GM21528 (cell line): ENCODE measurements around the gene GRXCR2.
"Not testable (repeated sequence)": the region's sequence is repeated elsewhere in the genome, so short reads cannot be mapped to it uniquely, and the experiment has no call there.

Source experiments
- ATAC-seq: cut with Tn5 transposase; IDR thresholded peaks from one replicate; pipeline ENCODE4 v1.9.1; 2021; ENCODE audit warnings: mild to moderate bottlenecking, moderate library complexity; ENCODE audit not compliant: unreplicated experiment, low FRiP score

GRXCR2 gene

DNA sequence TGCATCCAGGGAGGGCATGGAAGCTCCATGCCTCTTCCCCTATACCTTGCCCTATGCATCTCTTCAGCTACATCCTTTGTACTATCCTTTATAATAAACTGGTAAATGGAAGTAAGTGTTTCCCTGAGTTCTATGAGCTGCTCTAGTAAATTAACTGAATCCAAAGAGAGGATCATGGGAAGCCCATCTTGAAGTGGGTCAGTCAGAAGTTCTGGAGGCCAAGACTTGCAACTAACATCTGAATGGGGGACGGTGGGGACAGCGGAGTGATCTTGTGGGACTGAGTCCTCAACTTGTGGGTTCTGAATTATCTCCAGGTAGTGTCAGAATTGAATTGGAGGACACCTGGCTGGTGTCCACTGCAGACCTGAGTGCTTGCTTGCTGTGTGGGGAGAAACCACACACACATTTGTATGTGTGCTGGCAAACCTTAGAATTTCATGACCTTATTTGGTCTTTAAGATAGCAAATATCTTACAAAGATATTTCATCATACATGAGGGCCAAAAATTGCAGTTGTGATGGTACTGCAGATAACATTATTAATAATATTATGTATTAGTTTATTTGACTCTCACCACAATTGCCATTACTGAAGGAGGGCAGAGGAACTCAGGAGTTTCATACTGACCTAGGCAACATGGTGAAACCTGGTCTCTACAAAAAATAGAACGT, 32.2 kb downstream of the GRXCR2 start:
- no peak for ATAC-seq

DNA sequence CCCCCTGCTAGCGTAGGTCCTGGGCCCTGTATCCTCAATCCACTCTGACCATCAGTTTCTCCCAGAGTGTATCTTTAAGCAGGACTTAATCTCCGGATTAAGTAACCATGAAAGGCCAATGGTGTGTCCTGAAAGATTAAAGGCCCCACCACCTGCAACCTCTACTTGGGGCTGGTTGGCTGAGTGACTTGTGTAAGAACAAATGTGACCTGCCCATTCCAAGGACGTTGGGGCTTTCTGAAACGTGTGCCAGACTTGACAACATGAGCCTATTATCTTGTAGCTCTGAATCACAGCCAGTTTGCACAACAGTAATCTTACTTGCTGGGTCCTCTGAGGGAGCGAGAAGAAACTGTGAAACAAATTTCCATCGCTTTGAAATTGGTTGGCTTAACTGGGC, 34.5 kb downstream of the GRXCR2 start:
- no peak for ATAC-seq

DNA sequence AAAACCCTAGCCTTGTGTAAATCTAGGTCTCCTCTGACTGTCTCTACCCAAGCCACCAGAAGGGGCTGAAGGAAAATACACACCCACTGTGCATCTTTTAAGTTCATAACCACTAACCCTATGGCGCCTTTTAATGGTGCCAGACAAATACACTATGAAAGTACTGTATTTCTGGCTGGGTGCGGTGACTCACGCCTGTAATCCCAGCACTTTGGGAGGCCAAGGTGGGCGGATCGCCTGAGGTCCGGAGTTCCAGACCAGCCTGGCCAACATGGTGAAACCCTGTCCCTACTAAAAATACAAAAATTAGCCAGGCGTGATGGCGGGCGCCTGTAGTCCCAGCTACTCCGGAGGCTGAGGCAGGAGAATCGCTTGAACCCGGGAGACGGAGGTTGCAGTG, 36.6 kb downstream of the GRXCR2 start:
- ATAC-seq, result not testable (repeated sequence)

DNA sequence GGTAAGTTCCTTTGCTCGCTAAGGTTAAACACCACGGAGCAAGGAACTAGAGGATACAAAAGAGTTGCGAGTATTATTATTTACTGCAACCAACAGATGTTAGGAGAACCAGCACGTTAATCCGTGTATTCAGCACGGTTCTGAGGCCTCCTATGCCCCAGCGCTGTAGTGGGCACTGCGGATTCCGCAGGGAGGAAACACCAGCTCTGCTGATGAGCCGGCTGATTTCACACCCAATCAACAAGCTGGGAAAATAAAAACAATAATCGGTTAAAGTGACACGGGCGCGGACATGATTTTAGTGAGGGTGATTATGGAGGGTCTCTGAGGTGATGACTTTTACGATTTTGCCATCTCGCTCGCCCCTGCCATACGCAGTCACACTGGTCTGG, 37.0 kb downstream of the GRXCR2 start:
- ATAC-seq, result no peak

DNA sequence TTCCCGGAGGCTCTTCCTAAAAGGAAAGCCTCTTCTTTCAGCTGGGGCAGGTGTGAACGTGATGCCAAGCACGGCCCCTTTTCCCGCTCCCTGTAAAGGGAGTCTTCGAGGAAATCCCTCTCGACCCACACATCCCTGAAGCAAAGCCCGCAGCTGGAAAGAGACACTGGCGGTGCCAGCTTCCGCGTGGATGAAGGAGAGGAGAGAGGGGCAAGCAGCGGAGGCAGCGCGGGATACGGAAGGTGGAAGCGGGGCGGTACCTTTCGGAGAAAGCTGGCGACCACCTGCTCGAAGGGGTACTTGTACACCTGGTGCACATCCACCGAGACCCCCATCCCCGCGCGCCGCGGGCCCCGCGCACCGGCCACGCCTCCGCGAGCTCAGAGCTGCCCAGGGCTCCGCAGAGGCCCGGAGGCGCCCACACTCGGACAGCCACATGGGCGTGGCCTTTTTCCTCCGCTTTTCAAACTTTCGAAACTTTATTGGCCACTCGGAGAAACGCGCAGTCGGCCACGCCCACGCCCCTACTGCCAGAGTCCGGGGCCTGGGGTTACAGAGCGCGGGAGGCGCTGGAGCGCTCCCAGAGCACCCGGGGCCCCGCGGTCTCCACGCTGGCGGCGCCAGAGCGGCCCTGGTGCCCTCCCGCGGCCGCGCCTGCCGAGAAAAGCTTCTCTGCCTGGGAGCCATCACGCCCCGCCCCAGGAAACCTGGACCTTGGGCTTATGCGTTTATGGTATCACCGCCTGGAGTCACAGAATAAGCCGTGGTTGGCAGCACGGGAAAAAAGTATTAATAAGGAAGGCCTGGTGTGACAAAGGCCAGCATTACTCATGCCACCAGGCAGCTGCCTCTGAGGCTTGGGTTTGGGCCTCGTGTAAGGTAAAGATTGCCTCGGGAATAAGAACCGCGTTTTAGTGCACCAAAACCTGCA, 37.6 kb downstream of the GRXCR2 start, which contains the start of gene PRELID2:
PRELID2 (minus strand) TSS at position 426 of the 931 bp plus-strand sequence; CDS start at position 335, 91 bp downstream.
- ATAC-seq, result peak; percentile 69

DNA sequence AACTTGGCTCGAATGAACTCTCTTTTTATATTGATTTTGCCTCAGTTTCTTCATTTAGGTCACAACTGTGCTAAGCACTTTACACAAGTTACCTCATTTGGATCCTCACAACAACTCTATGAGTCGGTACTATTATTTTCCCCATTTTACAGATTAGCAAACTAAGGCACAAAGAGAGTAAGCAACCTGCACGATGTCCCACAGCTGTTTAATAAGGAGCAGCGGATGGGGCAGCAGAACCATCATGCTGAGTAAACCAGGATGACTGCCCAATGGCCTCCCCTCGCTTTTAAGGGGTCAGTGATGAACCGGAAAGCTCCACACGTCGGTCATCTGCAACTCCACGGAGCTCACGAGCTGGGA, 38.3 kb downstream of the GRXCR2 start:
- no peak for ATAC-seq

DNA sequence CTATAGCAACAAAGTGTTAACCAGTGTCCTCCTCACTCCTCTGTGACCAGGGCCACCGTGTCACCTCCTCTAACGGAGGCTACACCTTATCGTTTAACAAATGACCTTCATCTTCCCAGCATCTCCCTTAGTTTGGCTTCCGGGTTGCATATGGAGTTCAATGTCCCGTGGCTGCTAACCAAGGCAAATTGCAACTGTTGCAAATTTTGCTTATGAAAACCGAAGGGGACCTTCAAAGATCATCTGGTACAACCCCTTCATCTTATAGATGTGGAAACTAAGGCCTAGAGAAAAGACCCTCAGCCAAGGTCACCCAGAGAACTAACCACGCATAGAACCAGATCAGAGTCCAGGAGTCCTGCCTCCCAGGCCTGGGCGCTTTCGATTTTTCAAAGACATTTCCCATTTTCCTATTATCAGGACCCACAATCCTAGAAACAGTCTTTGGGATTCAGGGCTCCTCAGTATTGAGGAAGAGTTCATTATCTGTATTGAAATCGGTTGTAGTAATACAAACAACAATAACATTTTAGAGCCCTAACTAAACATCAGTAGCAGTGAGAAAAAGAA, 39.1 kb downstream of the GRXCR2 start:
- no peak for ATAC-seq

DNA sequence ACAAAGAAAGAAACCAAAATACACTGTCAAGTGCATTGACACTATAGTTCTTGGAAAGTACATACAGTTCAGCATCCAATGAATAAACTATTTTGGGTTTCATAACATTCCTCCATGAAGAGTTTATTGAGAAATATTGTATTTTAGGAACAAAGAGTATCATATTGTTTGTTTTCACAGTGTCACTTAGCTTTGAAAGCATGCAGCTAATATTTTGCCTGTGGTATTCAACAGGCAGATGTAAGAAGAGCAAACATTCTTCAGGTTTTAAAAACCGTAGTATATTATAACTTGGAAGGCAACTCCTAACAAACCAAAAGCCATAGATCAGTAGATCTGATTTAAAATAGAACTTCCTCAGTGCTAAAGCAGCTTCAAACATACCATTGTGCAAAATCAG, 42.2 kb downstream of the GRXCR2 start:
- no peak for ATAC-seq

DNA sequence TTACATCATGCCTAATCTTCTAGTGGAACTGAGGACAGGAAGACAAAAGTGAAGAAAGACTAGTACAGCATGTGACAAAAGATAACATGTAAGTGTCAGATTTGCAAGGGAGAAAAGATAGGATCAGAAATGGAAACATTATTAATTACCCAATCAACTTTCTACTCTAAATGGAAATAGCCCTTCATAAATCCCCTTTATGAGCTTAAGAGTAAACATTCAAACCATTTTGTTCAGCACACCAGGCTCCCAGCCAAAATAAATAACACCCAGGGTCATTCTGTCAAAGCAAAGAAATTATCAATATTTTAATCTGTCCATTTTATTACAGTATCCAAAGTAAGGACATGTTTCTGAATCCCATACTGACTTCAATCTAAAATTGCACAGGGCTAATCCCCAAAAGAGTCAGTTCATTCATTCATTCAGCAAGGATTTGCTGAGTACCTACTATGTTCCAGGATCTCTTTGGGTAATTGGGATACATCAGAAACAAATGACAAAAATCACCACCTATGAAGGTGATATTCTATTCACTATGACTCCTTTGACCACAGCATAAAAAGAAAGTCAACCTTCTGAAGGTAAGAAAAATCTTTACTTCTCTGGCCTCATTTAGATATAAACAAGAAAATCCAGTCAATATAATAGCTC, 43.0 kb downstream of the GRXCR2 start:
- ATAC-seq, result no peak

DNA sequence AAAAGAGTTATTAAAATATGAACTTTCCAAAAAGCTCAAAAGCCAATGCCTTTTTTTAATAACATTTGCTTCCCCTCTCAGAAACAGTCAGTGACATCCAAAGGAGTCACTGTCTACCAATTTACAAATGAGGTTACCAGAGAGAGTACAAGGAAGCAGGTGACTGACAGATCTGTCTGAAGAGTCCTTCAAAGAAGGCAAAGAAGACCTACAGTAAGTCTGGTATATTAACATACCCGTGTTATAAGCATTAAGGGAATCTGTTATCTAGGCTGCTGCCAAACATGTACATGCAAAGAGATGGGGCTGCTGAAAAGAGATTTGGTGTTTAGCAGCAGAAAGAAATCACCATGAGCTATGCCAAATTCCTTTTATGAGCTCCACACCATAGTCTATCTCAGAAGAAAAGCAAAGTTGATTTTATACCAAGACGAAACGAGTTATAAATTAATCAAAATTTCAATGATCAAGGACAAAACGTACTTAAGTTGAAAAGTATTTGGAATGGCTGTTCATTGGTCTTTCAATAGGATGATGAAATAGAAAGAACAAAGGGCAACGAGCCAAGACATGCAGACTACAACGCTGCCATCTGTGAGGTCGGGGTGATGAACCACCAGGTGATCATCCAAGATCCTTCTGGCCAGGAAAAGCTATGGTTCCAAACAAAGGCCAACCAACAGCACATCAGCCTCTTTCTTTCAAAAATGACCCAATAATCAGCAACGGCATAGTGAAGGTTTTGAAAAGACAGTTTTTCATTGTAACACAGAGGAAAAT, 45.7 kb downstream of the GRXCR2 start:
- ATAC-seq, result no peak

DNA sequence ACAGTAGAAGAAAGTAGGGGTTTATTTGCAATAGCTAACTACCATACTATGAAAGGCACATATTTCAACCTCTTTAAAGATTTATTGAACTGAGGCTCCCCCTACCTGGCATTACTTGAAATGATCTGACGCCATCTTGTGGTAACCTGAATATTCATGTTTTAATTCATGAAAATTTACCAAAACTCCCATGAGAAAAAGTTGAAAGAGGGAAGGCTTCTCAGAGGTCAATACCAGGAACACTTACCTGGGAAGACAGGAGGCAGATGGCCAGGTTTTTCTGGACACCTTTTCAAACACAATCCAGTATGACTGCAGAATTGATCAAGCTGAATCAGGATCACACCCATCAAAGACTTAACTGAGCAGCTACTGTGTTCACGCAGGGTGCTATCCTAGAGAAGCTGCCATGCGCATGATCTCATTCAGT, 47.0 kb downstream of the GRXCR2 start:
- peak; percentile 71 for ATAC-seq

DNA sequence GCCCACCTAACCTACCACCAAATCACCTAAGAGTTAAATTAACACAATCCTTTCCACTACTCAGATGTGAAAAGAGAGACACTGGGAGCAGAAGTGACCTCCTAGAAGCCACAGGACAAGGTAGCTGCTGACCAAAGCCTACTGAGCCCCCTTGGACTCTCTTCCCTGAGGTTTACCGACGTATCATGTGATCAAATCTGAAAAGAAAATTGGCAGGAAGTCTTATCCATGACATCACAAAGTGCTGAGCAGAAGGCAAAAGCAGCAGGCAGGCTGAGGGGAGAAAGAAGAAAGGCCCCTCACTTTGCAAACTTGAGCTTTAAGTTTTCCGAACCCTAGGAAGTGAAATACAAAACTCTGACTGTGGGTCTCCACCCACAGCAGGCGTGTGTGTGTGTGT, 48.8 kb downstream of the GRXCR2 start:
- no peak for ATAC-seq

DNA sequence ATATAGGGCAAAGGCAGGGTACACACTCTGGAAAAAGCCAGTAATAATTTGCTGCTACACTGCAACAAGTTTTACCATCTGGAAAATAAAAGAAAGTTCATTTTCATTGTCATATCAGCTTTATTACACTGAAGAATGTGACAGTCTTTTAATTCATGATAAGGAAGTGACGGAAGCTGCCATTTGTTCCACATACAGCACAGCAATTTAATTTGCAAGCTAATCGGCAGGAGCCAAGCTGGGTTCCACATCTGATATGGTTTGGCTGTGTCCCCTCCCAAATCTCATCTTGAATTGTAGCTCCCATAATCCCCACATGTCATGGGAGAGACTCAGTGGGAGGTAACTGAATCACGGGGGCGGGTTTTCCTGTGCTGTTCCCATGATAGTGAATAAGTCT, 54.2 kb downstream of the GRXCR2 start:
- ATAC-seq, result no peak

DNA sequence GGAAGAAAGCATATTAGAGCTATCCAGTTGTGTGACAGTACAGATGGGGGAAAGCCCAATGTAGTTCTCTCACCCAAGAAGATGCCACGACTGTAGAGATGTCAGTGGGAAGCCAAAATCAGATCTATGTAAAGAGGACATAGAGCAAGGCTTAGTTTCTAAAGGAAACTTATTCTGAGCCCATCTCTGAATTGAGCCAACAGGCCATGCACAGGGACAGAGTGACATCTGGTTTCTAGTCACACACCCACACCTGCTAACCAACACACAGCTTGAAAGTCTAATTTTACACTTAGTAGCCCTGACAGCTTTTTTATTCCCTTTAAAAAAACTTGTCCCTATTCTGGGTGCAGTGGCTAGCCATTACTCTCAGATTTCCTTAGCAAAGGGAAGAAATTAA, 59.9 kb downstream of the GRXCR2 start:
- ATAC-seq, result no peak

DNA sequence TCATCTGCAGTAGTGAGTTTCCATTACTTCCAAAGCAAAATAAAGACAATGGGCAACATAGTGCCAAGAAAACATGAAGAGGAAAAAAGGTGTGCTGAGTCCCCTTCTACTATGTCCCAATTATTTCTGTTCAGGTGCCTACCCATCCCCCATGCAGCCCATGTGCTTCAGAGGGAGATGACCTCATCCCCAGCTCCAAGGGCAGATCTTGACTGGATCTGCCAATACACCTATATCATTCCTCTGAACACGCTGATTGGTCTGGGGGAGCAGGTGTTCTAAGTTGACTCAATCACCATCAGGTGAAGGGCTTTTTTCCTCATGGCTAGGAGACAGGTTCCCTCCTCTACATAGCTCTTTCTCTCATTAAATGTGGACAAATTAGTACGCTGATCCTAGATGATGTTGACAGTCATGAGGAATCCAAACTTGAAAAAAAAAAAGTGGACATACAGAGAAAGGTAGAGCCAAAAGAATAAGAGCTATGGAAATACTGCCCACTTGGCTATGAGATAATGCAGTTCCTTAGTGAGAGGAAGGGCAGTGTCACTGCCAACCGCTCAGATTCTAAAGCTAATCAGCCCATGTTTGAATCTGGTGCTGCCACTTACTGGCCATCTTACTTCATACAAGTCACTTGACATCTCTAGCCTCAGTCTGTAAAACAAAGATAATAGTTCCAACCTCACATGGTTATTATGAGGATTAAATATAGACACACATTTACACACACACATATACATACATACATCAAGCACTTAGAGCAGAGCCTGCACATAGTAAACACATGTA, 60.8 kb downstream of the GRXCR2 start:
- no peak for ATAC-seq
